AML-193 (cell line): ENCODE data around the gene RCAN3.

Experiments used
- DNase-seq, 2 experiments: peaks; one replicate each; lab custom pipeline; 2025; lab: John Stamatoyannopoulos, UW

RCAN3 gene

DNA sequence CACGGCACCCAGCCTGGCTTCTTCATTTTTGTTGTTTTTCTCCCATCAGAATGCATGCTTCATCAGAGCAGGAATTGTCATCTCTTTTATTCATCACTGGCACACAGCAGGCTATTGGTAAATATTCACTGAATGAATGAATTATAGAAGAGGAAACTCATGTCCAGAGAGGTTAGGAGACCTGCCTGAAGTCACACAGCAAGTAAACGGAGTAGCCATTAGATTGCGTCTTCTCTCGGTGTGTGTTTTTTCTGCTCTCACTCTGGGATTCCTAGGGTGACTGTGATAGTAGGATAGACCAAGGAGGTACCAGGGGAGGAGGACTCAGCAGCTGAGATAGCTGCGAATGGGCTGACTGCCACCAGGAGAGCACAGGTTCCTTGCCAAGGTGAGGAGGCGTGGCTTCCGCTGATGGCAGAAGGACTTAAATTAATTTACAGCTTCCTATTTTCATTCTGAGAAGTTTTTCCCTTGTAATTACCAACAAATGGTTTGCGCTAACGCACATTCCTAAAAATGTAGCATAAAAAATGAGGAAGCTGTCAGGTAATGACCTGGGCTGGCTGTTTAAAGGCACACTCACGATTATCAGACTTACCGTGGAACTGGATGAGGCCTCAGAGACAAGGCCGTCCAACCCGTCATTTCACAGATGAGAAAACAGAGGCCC, 48.8 kb downstream of the RCAN3 start:
- DNase-seq = no peak

- no peak for DNase-seq
Measured at GRCh38 chr1:24551960-24552571, 49.4 kb downstream of the RCAN3 start.

DNA sequence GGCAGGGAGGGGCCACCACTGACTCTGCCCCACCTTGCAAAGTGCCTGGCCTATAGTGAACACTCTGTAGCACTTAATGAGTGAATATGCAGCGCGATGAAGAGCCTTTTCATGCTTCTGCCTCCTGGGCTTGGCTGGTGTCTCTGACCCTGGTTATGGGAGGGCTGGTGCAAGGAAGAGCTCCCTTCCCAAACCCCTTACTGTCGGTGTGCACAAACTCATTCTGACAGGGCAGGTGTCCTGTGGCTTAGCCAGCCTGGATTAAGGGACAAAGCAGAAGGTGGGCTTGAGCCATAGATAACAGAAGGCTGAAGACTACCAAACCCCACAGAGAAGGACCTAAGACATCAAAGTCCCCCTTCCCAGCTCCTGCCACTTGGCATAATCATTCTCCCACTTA, 51.3 kb downstream of the RCAN3 start:
- DNase-seq = no peak

GRCh38 chr1:24554714-24555113, 52.1 kb downstream of the RCAN3 start:
- no peak for DNase-seq

- DNase-seq = no peak
Measured at GRCh38 chr1:24555591-24556413, 53.2 kb downstream of the RCAN3 start, which contains the start of gene NCMAP. Gene NCMAP, plus strand, starts transcription at chr1:24556087. Its CDS starts 39,344 bp downstream, at chr1:24595431.

- DNase-seq = no peak
Measured at GRCh38 chr1:24556414-24556795, 53.8 kb downstream of the RCAN3 start.

- DNase-seq = no peak
Measured at GRCh38 chr1:24557220-24557619, 54.6 kb downstream of the RCAN3 start.

- no peak for DNase-seq
Measured at GRCh38 chr1:24557711-24558131, 55.1 kb downstream of the RCAN3 start.

- no peak for DNase-seq
Measured at GRCh38 chr1:24558455-24558854, 55.8 kb downstream of the RCAN3 start.

DNA sequence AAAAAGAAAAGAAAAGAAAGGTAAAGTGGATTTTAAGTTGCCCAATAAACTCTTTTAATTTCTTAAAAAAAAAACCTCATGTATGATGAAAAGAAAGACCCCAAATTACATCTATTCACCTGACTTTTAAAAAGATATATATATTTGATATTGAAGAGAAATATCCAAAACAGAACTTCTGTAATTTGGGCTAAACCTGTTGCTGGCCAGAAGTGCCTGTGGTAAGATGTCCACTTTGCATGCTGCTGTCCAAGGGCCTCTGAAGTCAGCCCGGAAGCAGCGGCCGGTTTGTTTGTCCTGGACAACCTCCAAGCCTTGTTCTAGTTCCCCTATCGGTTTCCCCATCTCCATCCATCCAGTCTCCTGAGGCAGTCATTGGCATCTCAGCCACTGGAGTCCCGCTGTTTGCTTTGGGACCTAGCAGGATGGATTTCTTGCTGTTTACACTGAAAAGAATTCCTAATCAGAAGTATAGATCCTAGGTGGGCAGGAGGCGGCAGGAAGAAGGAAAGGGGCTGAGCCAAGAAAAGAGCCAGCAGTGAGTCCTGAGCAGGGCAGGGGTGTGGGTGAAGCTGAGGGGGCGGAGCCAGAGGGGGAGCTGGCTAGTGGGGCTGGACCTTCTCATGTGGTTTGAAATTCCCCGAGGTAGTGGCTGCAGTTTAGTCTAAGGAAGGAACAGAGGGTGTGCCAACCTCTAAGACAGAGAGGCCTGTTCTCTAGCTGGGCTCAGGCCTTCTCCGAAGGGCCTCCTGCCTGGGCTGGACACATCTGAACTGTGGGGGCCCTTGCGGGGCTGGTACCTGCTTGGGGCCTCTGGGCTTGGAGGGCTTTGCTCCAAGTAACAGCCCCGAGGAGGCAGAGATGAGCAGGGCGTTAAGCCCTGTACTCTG, 56.5 kb downstream of the RCAN3 start:
- no peak for DNase-seq

DNA sequence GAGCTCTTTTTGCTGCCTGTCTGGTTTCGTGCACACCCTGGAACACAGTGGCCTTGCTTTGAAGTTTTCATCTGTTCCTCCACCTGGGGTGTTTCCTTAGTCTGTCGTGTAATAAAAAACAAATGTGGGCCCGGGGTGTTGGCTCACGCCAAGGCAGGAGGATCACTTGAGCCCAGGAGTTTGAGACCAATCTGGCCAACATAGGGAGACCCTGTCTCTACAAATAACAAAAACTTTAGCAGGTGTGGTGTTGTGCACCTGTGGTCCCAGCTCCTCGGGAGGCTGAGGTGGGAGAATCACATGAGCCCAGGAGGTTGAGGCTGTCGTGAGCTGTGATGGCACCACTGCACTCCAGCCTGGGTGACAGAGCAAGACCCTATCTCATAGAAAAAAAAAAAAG, 57.7 kb downstream of the RCAN3 start:
- no peak for DNase-seq

GRCh38 chr1:24562625-24563024, 60.0 kb downstream of the RCAN3 start:
- no peak for DNase-seq

GRCh38 chr1:24564695-24565094, 62.1 kb downstream of the RCAN3 start:
- no peak for DNase-seq

DNA sequence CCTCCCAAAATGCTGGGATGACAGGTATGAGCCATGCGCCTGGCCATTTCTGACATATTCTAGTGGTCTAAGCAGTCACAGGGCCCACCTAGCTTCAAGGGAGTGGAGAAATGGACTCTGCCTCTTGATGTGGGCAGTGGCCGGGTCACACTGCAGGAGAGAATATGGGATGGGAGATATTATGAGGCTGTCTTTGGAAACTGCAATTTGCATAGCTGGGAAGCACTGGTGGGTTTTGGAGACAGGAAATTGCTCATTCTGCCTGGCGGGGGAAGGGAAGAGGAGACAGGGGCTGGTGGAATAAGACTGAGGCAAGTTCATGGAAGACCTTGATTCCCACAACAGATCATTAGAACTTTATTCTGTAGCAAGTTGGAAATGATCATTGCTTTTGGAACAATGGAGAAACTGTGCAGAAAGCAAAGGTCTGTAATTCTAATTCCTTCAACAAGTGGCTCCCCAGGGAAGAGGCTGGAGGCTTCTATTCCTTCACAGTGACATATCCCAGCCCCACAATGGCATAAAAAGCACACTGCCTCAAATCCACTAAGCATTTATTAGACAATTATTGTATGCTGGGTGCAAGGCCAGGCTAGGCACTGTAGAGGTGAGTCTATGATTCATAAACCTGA, 63.7 kb downstream of the RCAN3 start:
- no peak for DNase-seq

DNA sequence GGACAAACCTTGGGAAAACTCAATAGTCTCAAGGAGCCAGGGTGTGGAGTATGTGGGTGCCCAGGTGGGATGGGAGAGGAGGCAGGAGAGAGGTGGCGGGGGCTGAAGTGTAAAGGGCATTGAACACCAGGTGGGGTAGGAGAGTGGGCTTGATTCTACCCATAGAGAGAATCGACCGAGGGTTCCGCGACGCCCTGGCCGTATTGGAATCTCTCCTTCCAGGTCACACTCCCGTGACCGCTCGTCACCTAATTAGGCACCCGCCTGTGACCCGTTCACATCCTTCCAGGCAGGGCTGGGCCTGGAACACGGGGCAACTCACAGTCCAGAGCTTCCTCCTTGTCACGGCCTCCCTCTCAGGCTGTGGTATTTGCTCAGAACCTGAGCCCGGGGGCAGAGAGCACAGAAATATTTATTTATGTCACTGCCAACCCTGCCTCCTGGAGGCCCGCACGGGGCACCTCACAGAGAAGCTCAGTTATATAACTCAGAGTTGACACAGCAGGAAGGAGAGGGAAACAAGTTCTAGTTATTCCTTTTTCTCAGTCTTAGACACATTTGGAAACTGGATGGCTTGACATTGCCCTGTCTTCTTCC, 65.3 kb downstream of the RCAN3 start:
- DNase-seq = no peak

- DNase-seq = no peak
Measured at GRCh38 chr1:24568475-24568874, 65.8 kb downstream of the RCAN3 start.

DNA sequence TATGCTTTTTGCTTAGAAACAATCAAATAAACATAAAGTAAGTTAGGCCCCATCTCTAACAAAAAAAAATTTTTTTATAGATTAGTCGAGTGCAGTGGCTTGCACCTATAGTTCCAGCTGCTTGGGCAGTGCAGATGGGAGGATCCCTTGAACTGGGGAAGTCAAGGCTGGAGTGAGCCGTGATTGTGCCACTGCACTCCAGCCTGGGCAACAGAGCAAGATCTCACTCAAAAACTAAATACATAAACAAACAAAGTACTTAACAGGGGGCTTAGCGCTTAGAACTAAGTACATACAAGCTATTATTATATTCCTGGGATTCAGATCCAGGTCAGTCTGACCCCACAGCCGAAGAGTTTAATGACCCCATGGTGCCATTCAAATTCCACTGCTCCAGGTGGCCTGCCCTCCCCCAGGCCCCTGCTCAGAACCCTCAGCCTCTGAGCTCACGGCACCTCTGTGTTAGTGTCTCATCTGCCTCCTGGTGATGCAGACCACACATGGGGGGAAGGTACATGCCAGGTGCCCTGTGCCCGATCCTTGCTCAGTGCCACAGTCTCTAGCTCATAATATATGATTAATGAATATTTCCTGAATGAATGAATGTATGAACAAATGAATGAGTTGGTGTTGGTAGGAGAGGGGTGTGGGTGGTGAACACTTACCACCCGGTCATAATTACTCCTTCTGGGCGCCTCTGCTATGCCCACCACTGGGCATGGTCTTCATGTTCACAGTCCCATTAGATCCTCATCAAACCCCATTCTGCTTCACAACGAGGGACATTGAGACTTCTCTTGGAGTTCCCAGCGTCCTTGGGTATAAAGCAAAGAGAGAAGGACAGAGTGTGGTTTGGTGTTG, 67.9 kb downstream of the RCAN3 start:
- no peak for DNase-seq

GRCh38 chr1:24572301-24572700, 69.7 kb downstream of the RCAN3 start:
- DNase-seq = no peak

GRCh38 chr1:24575905-24576587, 73.4 kb downstream of the RCAN3 start:
- no peak for DNase-seq

DNA sequence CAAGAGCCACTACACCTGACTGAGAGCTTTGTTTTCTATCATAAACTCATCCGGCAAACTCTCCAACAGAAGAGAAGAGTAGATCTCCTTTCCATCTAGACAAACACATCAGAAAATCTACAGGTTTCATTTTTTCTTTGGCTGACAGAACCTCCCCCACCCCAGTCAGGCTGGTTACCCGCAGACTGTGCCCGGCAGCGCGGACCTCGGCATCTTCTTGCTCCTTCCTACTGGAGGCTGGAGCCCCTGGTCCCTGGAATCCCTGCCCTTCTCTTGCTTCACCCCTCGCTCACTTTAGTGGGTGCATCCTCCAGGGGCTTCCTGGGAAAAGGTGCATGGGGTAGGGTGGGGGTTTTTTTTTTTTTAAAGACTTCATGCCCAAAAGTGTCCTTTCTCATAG, 76.2 kb downstream of the RCAN3 start:
- DNase-seq = no peak
